HPDE6-E6E7 (cell line): ENCODE results near the gene SMAD9.
"Not testable (repeated sequence)": the region's sequence is repeated elsewhere in the genome, so short reads cannot be mapped to it uniquely, and the experiment has no call there.

ENCODE experiments used
- DNase-seq: peaks from one replicate; pipeline ENCODE4 v3.0.0; 2011; ENCODE audit warnings: missing footprints; ENCODE audit errors: extremely low spot score

The SMAD9 gene

DNA sequence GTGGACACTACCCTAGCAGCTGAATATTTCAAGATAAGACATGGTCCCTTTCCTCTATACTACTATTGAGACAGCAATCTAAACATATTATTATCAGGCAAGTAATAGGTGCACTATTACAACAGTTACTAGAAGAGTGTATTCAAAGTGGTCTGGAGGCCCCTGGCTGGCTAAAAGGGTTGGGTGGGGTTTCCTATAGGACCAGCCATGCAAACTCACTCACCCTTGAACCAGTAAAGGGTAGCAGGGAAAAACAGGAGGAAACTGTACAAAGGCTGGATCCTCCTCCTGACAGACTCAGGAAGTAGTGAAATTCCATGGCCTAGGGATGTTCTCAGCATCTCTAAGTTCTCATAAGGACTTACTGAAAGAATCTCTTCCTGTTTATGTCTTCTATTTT, 7.7 kb downstream of the SMAD9 start:
- no peak for DNase-seq

DNA sequence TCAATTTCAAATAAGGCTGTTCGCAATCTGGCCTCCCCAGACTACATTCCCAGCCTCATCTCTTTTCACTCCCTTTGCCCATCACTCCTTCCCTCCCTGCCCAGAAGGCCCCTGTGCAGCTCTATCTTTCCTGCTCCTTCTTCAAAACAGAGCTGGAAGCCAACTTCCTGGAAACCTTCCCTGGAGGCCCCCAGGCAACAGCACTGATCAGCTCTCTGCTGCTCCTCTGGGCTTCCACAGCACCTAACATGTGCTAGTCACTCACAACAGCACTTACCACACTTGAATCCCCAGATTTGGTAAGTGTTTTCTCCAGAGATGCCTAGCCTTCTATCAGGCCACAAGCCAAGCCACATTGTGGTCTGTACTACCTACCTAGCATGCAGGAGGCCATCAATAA, 9.5 kb downstream of the SMAD9 start:
- DNase-seq: no peak

DNA sequence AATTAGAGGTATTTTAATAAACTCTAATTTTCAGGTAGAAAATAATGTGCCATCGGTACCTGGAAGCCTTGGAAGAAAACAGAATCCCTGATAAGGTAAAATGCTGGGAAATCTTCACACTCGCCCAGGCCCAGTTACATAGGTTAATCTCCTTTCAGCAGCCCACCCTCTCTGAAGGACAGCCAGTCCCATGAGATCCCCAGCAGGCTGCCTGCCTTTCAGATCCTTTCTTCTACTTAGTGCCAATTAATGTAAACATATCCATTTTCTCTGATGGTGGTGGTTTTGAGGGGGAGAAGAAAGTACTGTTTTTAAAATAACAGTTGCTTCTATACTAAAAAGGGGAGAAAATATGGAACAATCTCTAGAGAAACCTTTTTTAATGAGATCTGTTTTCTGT, 12.2 kb downstream of the SMAD9 start:
- DNase-seq: no peak

DNA sequence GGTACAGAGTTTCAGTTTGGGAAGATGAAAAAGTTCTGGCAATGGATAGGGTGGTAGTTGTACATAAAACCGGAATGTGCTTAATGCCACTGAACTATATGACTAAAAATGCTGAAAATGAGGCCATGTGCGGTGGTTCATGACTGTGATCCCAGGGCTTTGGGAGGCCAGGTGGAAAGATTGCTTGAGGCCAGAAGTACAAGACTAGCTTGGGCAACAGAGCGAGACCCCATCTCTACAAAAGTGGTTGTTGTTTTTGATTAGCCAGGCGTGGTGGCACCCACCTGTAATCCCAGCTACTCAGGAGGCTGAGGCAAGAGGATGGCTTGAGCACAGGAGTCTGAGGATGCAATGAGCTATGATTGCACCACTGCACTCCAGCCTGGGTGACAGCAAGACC, 12.8 kb downstream of the SMAD9 start:
- DNase-seq: no peak

DNA sequence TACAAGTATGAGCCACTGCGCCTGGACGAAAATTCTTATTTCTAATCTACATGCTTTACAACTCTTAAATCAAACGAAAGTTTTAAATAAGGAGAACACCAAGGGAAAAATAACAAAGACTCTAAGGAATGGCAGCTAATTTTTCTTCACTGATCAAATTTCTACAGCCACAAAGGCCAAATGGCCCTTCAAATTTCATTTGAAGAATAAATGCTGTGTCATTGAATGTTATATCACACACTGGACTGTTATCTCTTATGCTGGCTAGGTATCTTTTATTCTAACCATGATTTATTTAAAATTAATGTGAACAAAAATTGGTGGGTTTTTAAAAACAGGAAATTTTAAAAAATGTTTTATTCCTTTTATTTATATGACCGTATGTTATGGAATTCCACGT, 14.1 kb downstream of the SMAD9 start:
- no peak for DNase-seq

DNA sequence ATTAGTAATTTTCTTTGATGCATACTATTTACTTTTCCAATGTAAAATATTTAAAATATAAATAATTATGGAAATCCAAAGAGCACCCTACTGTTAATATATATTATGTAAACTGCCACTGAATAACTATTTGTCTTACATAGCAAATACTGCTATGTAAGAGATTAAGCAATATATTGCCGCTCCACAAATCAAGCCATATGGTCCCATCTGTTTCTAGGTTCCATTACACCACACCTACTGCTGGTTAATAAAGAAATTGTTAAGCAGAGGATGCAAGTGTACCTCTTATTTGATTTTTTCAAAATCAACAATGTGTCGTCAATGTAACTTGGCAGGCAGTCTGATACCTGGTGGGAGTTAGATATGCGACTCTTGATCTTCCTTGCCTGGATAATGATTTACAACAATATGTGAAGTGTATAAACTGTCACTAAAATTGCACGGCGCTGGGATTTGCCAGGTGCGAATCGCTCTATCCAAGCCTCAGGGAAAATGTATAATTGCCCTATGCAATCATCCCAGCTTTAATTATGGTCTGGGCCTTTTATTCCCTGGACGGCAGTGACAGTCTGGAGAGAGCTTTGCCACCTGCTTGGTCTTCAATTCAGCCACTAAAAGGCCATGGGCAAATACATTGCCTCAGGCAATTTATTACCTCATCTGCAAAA, 16.0 kb downstream of the SMAD9 start:
- DNase-seq: no peak

DNA sequence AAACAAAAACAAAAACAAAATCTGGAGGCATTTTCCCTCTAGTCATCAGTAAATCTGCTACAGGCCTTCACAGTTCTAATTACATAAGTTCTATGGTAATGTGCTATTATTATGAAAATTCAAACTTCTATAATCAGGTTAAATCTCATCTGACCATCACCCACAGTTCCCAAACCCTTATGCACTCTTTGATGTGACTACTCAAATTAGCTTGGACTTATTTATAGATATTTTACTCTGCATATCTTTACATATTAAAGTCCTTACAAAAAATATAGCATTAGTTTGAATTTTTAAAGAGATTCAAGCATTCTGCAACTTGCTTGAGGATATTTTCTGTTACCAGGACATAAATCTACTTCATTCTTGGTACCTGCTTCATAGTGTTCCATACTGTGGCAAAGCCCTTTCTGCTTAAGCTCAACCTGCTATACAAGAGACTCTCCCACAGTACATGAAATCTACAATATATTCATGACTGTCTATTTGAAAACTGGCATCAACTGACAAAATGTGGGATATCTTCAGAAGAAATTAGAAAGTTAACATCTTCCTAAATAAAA, 22.9 kb downstream of the SMAD9 start:
- no peak for DNase-seq

DNA sequence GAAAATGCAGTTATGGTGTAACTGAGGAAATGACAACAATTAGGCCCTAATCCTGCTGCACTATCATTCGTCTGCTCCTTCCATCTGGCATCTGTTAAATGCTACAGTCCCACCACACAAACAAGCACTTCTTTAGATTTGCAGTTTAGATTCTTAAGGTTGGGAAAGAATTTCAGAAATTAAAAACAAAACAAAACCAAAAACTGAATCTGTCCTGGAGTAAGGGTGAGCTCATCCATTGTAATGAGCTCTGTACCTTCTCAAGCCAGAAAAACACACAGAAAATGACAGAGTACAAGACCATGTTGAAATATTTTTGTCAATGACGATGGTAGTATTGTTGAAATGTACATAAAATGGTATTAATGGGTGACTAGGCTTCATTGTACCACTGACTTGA, 28.3 kb downstream of the SMAD9 start:
- no peak for DNase-seq

DNA sequence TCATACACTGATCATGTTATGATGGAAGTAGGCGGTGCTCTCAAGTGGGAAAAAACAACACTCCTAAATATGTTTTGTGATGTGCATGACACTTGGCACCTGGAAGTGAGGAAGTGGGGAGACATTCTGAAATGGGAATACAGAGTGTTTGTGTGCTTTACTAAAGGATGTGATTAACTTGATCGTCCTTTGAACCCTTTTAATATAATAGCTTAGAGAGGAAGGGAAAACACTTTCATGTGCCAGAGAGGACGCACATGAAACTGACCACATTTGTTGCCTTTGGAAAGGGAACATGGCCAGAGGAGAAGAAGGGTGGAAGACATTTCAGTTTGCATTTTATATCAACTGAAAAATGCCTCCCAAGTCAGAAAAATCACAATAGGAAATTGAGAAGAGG, 31.4 kb downstream of the SMAD9 start:
- DNase-seq: no peak

DNA sequence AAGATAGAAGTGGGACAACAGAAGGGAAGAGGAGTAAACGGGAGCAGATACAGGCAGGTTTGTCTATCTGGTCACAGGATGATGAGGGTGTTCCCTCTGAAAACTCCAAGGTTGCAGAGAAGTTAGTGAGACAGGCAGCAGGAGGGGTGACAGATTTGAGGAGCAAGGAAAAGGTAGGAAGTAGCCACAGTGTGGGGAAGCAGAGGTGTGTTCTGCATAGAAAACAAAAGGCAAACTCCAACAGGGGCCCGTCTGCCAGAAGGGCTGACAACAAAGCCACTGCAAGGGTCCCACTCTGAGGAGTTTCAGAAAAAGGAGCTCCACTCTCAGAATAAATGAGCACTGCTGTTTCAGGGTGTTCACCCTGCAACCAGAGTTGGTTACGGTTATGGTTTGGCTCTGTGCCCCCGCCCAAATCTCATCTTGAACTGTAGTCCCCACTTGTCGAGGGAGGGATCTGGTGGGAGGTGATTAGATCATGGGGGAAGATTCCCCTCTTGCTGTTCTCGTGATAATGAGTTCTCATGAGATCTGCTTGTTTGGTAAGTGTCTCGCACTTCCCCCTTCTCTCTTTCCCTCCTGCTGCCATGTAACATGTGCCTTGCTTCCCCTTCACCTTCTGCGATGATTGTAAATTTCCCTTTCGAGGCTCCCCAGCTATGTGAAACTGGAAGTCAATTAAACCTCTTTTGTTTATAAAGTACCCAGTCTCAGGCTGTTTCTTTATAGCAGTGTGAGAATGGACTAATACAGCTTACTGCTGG, 32.1 kb downstream of the SMAD9 start:
- no peak for DNase-seq

DNA sequence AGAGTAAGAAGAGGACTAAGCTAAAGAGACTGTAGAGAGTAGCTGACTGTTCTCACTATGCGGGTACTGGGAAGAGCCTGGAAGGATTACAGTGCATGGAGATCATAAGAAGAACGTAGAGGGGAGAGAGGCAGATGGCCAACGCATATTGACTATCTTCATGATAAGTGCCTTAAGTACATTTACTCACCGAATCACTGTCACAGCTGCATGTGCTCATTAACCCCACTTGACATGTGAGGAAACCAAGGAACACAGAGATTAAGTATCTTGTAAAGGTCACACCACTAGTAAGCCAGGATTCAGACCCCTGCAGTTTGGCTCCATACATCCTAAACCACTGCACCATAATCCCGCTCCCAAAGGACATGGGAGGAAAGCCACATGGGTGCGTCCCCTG, 34.1 kb downstream of the SMAD9 start:
- no peak for DNase-seq

DNA sequence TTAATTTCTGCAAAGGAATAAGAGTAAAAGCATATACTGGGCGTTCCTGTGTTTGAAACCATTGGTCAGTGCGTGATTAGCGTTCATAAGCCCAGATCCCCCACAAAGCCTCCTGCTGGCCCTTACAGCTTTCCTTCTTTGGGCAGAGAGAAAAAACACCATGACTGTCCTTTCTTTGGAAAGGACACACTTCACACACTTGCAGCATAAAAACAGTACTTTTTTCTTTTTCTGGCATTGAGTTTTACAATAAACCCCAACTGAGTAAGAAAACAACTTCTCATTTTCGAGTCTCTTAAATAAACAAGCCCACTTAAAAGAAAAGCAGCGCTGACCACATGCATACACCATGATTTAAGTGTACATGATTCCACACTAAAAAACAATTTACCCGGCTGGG, 35.8 kb downstream of the SMAD9 start:
- DNase-seq: no peak

DNA sequence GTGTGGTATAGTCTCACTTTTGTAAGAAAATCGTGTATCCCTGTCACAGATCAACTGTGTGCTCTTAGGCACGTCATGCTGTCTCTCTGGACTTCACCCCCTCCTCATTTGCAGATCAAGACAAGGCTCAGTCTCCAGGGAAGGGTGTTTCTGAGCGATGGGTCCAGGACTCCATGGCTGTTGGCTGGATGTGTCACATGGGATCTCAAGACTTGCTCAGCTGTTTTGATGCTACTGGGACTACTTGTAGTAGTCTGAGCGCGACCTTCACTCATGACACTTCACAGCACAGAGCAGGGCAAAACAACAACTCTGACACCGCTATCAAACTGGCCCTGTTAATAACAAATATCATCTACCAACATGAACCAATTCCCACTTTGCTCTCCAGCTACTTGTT, 36.2 kb downstream of the SMAD9 start:
- no peak for DNase-seq

DNA sequence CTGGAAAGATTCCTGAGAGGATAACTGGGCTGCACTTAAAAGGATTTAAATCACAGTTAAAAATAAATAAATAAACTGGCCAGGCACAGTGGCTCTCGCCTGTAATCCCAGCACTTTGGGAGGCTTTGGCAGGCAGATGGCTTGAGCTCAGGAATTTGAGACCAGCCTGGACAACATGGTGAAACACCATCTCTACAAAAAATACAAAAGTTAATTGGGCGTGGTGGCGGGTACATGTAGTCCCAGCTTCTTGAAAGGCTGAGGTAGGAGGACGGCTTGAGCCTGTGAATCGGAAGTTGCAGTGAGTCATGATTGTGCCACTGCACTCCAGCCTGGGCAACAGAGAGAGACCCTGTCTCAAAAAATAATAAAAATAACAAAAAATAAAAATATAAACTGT, 36.6 kb downstream of the SMAD9 start:
- not testable (repeated sequence) for DNase-seq

DNA sequence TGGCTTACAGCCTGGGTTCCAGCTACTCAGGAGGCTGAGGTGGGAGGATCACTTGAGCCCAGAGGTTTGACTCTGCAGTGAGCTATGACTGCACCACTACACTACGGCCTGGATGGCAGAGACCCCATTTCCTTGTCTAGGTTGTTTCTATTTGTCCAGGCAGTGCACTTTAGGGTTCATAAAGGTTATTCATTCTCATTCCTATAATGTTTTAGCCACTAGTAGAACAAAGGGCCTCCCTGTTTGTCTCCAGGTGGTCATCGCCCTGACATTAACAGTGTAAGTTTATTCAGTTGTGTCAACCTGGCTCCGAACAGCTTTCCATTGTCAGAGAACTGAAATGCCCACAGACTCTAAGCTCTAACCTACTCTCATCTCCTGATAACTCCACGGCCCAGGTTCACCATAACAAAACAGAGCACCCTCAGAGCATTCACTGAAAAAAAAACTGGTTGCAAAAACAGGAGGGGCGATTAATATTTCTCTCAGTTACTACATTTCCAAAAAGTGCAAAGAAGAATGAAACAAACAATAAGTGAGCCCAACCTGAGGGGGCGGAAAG, 37.1 kb downstream of the SMAD9 start:
- DNase-seq: no peak

DNA sequence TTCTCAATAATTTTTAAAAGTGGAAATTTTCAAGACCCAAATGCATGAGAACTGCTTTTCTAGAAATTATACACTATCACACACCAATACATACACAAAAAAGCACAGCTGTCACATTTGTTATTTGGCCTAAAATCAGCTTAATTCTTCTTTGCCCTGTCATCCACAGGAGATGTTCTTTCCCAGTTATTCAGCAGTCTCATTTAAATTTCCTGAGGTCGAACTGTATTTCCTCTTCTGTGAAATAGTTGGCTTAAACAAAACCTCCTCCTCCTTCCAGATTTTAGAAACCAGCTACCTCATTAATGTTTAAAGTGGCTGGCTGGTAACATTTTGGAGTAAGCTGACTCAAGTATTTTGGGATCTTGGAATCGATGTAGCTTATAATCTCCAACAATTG, 39.1 kb downstream of the SMAD9 start:
- no peak for DNase-seq

DNA sequence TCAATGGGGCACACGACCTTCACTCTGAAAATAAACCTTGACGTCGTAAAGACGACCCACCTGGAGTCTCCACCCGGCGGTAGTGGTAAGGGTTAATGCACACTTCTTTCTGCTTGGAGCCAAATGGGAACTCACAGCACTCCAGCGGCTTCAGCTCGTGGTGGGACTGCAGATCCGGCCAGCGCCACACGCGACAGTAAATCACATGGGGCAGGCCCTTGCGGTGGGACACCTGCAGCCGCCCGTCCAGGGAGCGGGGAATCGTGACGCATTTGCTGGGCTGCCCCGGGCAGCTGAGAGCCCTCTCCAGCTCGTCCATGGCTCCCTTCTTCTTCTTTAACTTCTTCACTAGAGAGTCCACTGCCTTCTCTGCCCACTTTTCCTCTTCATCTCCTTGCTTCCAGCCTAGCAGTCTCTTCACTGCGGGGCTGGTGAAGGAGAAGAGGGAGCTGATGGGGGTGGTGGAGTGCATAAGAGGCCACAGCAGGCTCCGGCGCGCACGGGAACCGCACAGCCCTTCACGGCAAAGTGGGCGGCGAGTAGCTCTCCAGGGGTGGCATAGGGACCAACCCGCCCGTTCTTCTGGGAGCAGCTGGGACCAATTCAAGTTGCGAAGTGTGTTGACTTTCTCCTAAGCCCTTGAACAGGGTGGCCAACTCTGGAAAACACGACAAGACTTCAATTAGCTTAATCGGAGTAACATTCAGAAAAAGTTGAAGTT, 40.7 kb downstream of the SMAD9 start:
- no peak for DNase-seq

DNA sequence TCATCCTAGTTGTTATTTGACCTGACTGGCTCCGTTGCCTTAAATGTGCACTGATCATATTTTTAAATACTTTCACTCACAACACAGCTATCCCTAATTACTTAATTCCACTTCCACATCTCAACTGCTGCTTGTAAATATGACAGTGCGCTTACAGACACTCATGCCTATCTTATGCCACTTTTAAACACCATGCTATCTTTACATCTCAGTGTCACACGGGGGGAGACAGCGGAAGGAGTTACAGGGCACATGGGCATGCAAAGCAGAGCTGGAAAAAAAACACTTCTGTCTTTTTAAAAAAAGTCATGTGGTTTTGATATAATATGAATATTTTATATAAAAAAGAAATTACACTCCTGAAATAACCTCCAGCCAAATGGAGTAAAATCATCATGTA, 44.1 kb downstream of the SMAD9 start:
- DNase-seq: no peak

DNA sequence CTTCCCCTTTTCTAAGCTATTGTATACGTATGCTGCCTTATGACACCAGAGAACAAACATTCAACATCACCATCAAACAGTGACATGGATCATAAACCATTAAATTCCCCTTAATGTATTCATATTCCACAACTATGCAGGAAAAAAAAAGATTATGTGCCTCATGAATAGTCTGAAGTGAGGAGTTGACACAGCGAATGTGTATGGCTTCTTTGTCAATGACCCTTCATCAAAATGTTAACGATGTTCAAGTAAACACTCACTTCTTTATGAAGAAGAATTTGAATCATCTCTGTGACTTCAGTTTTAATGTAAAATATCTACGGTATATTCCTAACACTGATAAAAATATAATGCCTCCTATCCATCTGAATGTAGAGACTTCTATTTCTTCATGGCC, 44.6 kb downstream of the SMAD9 start:
- DNase-seq: no peak

DNA sequence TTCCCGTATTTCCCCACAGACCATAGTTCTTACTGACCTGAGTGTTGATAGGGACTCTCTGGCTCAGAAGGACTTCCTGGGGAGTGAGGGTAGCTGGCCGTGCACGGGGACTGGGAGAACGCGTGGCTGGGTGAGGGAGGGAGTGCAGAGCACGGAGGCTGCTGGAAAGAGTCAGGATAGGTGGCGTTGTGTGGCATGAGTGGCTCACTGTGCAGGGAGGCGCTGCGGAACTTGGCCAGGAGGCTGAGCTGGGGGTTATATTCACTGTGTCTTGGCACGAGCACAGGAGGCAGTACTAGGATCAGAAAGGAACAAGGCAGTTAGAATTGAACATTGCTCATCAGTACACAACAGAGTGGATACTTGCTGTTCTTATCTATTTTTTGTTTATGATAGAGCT, 47.4 kb downstream of the SMAD9 start:
- no peak for DNase-seq

DNA sequence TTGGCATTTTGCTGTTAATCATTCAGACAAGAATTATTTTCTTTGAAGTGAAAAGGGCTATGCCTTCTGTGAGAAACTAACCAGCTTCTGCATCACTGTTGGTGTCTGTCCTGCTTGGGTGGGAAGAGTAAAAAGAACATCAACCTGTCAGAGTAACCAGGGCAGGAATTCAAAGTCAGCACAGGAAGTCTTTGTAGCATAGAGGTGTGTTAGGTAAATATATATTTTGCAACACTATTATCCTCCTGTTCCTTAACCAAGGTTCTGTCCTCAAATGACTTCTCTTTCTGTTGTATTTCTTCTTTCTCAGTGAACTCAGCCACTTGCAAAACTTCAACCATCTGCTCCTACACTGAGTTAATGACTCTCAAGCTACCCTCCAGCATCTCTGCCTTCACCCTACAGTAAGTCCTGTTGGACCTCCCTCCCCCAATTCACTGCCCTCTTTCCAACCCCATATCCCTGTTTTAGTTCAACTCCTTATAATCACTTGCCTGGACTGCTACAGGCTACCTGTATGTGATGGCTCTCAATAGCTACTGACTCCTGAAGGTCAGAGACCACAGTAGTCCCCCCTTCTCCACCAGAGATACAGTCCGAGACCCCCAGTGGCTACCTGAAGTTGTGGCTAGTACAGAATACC, 49.9 kb downstream of the SMAD9 start:
- no peak for DNase-seq

DNA sequence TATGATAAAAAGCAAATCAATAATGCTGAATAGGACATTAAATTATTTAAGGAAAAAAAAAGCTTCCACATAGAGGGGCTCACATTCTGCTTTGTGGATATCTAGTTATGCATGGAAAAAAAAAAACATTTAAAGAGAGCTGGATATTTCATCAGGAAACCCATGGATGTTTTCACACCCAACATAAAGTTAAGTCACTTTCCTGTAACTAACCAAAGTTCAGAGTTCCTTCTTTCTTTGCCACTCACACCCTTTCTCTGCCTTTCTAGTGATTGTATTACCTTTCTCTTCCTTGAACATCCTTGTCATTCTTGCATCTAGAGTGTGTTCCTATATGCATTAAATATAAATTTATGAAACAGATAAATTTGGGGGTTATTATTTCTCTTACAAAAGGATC, 53.8 kb downstream of the SMAD9 start:
- DNase-seq: no peak
